HTERT RPE-1 (cell line): Measurements from ENCODE around the gene GSE1.

Source experiments
- in situ Hi-C: fragments of 300-500 bp; cut with MboI; formaldehyde crosslinking; loops from 4 replicates; pipeline ENCODE4 v1.14.3; 2020; ENCODE audit warnings: low sequenced_read_pairs

Gene GSE1

DNA sequence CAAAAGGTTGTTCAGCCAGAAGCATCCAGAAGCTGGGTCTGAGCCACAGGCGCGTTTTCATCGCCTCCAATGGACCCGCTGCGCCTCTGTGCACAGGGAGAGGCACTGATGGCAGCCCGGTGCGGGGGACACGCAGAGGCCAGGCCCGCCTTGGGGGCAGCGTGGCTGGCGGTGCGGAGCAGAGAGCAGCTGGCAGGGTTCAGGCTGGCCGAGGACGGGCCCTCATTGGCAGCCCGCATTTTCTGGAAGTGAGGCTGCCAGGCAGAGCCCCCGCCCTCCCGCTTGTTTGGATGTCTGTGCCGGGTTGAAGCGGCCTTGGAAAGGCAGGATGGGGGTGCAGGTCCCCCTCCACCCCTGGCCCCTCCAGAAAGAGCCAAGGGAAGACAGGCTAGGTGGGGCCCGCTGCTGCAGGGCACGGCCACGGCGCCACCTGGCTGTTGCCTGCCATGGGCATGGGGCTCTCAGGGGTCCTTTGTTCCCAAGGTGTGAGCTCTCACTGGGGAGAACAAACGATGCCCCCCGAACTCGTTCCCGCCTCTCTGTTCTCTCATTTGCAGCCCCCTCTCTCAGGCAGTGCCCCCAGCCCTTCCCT, 18.8 kb downstream of the GSE1 start:
- in situ Hi-C loops = no loop called here

DNA sequence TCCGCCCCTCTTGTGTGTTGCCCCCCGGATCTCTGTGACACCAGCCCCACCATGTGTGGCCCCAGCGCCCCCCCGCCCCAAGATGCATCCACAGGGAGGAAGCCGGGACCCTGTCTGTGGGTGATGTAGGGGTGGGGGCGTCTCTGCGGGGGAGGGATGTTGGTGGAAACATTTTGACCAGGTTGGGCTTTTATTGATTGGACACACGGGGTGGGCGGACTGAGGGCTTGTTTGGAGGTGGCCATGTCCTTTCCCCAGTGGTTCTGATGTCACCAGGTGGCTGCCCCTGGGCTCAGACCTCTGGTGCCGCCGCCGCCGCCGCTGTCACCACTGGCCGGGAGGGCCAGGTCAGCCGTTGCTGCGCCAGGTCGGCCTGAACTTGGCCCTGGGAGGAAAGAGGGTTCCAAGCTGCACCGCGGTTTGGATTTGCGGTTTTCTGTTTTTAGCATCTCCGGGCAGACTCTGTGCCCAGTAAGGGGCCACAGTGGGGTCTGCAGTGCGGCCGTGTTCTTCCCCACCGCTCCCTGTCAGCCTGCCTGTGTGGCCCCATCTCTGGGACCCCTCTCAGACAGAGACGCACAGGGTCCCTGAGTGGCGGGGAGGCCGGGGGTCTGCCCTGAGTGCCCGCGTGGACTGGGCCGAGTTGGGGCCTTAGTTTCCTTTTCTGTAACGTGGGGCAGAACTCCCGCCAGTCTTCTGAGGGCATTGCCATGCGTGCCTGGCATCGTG, 19.8 kb downstream of the GSE1 start:
- in situ Hi-C loops = no loop called here

GRCh38 chr16:85633438-85633743, 20.3 kb downstream of the GSE1 start:
- in situ Hi-C loops = no loop called here

GRCh38 chr16:85633888-85634287, 20.8 kb downstream of the GSE1 start:
- in situ Hi-C loops = no loop called here

- in situ Hi-C loops = no loop called here
Measured at GRCh38 chr16:85634747-85635544, 21.8 kb downstream of the GSE1 start.

DNA sequence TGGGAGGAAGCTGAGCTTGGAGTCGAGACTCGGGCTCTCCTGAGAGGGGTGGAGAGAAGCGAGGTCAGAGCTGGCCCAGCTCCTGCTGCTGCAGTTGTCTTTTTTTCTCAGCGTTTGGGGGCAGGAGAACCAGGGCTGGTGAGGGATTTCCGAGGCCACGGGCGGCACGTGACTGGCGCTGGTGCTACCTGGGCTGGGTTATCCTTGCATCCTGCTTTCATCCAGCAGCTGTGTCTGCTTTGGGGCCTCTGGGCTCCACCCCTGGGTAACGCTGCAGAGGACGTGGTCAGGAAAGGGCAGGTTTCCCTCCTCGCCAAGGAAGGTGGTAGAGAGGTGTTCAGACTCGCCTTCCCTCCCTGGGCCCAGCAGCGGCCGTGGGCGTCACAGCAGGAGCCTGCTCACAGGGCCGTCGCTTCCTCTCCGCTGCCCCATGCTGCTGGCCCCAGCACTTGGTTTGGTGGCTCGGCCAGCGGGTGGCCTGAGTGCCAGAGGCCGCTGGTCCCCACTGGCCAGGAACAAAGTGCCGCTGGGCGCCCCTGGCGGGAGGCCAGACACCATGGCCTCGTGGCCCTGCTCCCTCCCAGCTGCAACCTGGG, 22.5 kb downstream of the GSE1 start:
- in situ Hi-C loops = no loop called here

DNA sequence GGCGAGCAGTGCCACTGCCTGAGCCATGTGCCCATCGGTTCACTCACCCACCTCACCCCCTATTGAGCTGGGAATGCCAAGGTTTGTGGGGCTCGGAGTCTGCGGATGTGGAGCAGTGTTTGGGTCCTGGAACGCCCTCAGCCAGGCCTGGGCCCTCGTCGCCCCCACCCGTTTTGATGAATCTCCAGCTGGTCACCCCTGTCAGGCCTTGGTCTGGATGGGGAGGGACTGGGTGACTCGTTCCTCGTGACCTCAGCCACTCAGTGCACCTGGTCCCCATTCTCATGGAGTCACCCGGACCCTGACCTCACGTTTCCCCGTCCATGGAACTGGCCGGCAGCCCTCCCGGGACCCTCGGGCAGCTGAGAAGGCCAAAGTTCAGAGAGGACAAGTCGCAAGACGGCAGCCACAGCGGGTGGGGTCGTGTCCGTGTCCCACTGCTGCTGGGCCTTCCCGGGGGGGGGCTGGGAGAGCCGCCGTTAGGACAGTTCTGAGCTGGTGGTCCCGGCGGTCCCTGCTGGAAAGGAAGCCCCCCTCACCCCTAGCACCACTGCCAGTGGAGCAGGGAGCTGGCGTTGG, 23.2 kb downstream of the GSE1 start:
- in situ Hi-C loops = no loop called here

DNA sequence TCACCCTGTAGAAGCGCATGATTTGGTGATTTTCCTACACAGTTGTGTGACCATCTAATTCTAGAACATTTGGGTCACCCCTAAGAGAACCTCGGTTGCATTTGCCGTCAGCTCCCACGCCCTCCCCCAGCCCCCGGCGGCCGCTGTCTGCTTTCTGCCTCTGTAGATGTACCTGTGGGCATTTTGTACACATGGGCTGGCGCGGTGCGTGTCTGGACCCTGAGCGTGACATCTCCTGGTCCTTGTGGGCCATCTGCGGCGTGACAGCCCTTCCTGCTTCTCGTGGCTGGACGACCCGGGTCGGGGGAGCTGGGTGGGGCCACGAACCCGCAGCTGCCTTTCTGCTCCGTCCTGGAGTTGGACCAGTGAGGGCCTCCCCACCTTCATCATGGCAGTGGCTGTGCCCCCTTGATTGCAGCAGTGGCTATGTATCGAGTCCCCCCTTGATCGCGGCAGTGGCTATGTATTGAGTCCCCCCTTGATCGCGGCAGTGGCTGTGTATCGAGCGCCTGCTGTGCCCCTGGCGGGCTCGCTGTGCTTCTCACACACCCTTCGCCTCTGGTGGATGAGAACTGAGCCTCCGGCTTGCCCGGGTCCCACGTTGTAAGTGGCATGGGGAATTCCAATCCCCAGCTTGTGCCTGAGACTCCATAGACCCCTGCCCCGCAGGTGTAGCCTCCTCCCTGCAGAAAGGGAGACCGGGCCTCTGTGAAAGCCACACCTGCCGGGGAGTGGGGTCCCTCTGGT, 24.1 kb downstream of the GSE1 start:
- in situ Hi-C loops = no loop called here

GRCh38 chr16:85637808-85638647, 24.9 kb downstream of the GSE1 start:
- in situ Hi-C loops = no loop called here

DNA sequence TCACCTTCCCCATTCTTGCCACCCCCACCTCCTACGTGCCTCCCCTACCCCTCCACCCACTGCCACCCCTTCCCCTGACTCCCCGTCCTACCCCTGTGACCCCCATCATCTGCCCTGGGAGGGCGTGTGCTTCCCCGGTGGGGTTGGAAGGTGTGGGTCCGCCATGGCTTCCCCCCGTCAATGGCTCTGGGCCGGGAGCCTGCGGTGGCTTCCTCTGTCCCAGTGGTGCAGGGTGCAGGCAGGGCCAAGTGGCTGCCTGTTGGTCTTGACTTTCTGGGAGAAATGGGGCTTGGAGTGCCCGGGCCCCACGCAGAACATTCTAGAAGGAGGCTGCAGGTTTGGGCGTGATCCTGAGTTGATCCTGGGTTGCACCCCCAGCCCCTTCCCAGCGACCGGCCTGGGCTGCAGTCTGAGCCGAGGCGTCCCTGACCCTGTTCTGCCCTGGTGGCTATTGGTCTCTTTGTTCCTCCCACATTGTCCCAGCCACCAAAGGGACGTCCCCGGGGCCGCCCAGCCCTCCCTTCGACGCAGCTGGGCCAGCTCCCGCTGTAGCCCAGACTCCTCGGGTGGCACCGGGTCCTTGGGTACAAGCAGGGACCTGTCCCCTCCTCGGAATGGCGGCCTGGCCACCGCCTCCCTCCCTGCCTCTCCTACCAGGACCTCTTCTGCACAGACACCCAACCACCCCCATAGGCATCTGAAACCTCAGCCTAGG, 25.7 kb downstream of the GSE1 start:
- in situ Hi-C loops = no loop called here

DNA sequence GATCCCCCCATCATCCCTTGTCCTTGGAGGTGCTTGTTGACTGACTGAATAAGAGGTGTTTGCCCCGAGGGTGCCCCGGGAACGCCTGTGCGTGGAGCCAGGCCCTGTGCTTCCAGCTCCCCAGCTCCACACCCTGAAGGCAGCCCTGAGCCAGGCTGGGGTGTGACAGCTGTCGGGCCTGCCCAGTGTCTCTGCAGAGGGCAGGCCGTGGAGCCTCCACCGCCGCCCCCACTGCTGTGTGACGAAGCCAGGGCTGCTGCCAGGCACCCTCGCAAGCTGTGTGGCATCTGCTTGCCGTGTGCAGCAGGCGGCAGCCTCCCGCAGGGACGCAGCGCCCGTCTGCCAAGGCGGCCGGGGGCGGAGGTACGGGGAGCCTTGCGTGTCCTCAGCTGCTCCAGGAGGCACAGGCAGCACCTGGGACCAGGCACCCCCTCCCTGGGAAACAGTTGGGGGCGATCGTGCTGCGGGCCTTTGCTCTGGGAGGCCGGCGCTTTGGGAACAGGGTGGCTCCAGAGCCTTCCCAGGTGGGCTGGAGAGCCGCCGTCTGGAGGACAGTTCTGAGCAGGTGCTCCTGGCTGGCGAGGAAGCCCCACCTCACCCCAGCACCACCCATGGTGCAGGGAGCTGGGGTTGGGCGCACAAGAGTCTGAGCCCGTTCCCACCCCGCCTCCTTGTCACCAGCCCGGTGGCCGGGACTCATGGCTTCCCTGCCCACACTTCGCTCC, 26.6 kb downstream of the GSE1 start:
- in situ Hi-C loops = no loop called here

GRCh38 chr16:85640254-85640558, 27.1 kb downstream of the GSE1 start:
- in situ Hi-C loops = no loop called here

- in situ Hi-C loops = no loop called here
Measured at GRCh38 chr16:85640585-85640984, 27.5 kb downstream of the GSE1 start.

- in situ Hi-C loops = no loop called here
Measured at GRCh38 chr16:85641305-85641704, 28.2 kb downstream of the GSE1 start.

GRCh38 chr16:85641776-85642176, 28.7 kb downstream of the GSE1 start:
- in situ Hi-C loops = no loop called here

DNA sequence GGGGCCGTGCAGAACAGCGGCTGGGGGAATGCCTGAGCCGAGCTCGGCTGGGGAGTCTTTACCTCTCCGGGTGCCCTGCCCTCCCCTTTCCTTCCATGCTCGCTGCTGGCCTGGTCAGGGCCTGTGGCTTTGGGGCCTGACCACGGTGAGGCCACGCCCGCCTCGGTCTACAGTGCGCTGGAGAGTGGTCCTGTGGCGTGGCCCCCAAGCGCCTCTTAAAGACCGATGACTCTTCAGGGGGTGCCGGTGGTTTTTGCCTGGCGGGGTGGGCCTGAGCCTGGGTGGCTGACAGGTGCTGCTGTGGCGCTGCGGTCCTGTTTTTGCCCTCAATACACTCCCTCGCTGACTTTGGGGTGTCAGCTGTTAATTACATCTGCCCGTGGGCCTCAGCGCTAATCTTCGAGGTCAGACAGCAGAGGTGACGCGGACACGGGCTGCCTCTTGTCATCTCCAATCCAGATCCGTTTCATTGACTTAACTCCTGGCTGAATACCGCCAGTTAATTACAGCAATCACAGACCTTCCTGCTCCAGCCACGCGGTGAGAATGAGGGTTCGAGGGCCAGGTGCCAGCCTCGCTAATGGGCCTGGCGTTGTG, 29.7 kb downstream of the GSE1 start:
- in situ Hi-C loops = no loop called here

DNA sequence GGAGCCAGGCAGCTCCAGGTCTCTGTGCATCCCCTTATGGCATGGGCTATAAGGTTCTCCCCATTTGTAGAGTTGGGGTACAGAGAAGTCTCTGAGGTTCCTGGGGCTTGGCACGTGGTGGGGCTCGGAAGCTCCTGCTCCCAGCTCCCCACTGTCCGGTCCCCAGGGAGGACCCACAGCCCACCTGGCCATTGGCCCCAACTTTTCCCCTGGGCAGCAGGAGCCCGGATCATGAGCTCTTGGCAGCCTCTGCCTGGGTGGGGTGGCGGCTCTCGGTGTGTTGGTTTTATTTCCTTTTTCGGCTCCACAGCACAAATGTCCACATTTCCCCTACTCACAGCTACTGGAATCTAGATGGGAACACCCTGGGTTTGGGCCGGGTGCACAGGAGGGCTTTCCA, 30.5 kb downstream of the GSE1 start:
- in situ Hi-C loops = no loop called here

DNA sequence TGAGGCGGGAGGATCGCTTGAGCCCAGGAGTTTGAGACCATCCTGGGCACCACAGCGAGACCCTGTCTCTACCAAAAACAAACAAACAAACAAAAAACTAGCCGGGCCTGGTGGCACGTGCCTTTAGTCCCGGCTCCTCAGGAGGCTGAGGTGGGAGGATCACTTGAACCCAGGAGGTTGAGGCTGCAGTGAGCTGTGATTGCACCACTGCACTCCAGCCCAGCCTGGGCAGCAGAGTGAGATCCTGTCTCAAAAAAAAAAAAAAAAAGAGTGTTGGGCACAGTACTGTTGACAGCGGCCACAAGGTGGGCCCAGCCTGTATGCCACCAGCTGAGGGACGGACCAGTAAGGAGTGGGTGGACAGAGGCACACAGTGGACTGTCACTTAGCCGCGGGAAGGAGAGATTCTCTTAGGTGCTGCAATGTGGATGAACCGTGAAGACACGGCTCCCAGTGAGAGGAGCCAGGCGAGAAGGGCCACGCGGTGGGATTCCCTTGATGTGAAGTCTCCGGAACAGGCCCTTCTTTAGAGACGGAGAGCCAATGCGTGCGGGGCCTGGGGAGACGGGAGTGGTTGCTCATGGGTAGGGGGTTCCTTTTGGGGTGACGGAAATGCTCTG, 31.1 kb downstream of the GSE1 start:
- in situ Hi-C loops = no loop called here
